Coronary artery (tissue), 2 donors: Measurements from ENCODE around the gene GDF2.

ENCODE experiments used
- DNase-seq: peaks from one replicate; pipeline ENCODE4 v3.0.0-alpha.2; 2017; ENCODE audit warnings: low spot score
- H3K27ac ChIP-seq, 2 donors: fragments of 200-600 bp; sonication (generic); one replicate each; pipeline ENCODE4 v1.5.1; 2016 to 2019
- H3K4me3 ChIP-seq: fragments of 200-600 bp; sonication (generic); 2 replicates; pipeline ENCODE4 v1.5.1; 2016; ENCODE audit warnings: mild to moderate bottlenecking, moderate library complexity
- TF ChIP-seq, protein P1 (sequence below): fragments of 200-600 bp; sonication (generic); IDR thresholded peaks from one replicate; pipeline ENCODE4 v1.5.1; 2019; ENCODE audit warnings: antibody characterized with exemption

Gene GDF2

DNA sequence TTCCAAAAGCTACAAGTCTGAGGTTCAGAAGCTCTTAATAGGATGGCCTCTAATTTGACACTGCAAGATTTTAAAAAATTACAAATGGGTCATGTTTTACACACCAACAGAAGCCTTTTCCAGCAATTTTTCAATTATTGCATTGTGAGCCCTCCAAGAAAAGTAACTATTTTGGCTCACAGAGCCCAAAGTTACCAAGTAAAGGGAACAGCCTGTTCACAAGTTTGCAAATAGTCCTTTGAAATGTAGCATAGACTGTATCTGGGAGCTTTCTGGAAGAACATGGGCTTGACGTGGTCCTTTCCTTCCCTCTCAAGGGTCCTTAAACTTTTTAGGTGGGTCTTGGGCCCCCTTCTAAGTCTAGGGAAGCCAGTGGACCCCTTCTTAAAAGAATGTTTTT lies 23.5 kb upstream of the GDF2 start:
- TF ChIP-seq, protein P1, sequence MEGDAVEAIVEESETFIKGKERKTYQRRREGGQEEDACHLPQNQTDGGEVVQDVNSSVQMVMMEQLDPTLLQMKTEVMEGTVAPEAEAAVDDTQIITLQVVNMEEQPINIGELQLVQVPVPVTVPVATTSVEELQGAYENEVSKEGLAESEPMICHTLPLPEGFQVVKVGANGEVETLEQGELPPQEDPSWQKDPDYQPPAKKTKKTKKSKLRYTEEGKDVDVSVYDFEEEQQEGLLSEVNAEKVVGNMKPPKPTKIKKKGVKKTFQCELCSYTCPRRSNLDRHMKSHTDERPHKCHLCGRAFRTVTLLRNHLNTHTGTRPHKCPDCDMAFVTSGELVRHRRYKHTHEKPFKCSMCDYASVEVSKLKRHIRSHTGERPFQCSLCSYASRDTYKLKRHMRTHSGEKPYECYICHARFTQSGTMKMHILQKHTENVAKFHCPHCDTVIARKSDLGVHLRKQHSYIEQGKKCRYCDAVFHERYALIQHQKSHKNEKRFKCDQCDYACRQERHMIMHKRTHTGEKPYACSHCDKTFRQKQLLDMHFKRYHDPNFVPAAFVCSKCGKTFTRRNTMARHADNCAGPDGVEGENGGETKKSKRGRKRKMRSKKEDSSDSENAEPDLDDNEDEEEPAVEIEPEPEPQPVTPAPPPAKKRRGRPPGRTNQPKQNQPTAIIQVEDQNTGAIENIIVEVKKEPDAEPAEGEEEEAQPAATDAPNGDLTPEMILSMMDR = no peak
- Histone ChIP-seq H3K27ac (no peak overlapping the region), H3K4me3 (no peak overlapping the region)
- no peak for DNase-seq

DNA sequence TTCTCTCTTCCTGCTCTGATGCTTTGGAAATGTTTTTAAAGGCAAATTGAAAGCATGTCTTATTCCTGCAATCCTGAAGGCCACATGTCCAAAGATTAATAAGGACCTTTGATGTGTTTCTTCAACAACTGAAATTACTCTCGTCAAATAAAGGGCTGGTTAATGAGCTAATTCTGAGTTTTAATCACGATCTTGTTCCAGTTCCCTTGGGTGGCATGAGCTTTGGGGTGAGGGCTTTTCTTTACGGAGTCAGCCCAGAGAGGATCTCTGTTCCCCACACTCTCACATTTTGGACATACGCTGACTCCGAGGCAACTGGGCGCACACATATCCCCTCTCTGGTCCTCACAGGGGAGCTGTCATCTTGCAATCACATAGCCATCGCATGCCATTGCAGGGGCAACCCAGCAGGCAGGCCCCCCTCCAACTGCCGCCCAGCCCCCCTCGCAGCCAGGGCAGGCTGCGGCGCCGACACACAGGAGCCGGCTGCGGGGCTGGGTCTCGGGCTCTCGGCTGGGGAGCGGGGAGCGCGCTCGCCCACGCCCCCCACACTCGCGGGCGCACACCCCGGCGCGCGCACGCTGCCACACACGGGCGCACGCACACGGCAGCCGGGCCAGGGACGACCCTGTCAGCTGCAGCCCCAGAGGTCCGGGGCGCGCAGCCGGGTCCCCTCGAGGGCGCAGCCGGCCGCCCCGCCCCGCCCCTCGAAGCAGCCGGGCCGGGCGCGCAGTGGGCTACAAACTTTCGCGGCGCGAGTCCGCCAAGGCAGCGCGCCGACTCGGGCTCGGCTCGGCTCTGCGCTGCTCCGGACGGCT lies 22.4 kb upstream of the GDF2 start, which contains the start of gene GDF10:
Gene GDF10, plus strand, starts transcription at position 587 of the 818 bp plus-strand sequence. CDS start 455 bp downstream, outside the sequence.
- DNase-seq = no peak
- TF ChIP-seq, protein P1 = no peak
- Histone ChIP-seq H3K27ac (peak within 1 kb of the TSS in 1 of 2 donors; percentile 15), H3K4me3 (peak within 1 kb of the TSS; percentile 76)

- DNase-seq = no peak
- Histone ChIP-seq H3K27ac (peak overlapping the region in 1 of 2 donors; percentile 15), H3K4me3 (peak overlapping the region; percentile 76)
- TF ChIP-seq, protein P1 = no peak
Measured at GRCh38 chr10:47300429-47300931, 21.8 kb upstream of the GDF2 start.

DNA sequence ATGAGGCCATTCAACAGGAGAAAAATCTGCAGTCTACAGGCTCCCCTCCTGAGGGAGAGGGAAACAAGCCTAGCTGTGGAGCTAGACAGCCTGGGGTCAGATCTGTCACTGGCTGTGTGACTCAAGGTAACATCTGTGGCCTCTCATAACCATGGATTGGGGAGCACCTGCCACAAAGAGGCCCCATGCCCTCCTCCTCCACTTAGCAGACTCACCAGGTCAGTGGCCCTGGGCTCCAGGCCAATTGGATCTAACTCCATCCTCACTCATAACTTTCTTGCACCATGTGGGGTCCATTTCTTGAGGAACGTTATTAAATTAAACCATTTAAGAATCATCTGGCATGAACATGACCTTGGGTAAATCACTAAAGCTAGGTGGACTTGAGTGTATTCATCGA lies 20.4 kb upstream of the GDF2 start:
- DNase-seq = no peak
- TF ChIP-seq, protein P1 = no peak
- Histone ChIP-seq H3K4me3 (no peak overlapping the region), H3K27ac (no peak overlapping the region)

- TF ChIP-seq, protein P1 = no peak
- no peak overlapping the region for H3K27ac ChIP-seq
- no peak overlapping the region for H3K4me3 ChIP-seq
- DNase-seq = no peak
Measured at GRCh38 chr10:47303105-47303504, 19.1 kb upstream of the GDF2 start.

DNA sequence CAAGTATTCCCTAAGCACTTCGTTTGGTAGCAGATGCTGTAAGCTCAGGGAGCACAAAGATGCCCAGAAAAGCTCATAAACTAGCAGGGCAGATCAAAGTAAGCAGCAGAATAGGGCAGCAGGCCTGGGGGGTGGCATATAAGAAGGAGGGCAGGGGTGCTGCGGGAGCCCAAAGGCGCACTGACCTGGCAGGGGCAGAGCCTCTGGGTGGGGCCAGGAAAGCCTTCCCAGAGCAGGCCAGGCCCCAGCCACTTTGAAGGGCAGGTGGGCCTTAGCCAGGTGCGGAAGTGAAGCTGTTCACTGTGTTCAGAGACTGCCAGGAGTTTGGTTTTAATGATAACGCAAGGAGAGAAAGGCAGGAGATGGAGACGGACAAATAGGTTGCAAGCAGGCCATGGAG lies 18.4 kb upstream of the GDF2 start:
- TF ChIP-seq, protein P1 = no peak
- Histone ChIP-seq H3K27ac (no peak overlapping the region), H3K4me3 (no peak overlapping the region)
- no peak for DNase-seq

DNA sequence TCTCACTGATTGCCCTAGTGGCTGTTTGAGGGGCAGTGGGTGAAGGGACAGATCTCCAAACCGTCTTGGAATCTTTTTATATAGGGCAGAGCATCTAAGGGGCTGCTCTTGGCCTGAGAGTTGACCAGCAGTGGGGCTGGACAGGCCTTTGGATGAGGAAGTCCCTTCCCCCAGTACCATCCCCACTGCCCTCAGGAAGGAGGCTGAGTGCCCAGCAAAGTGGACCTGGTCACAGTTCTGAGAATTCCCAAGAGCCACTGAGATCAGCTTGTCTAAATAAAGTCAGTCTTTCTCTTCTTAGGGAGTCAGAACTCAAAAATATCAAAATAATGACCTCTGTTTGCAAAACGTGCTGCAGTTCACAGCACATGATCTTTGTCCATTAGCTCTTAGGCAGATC lies 16.7 kb upstream of the GDF2 start:
- H3K27ac ChIP-seq = no peak overlapping the region
- DNase-seq = no peak
- TF ChIP-seq, protein P1 = no peak
- H3K4me3 ChIP-seq = no peak overlapping the region
